HFFc6 (cell line): ENCODE results near the gene DLG1. TPM values are rescaled to one million over a fixed set of nuclear protein-coding genes. Genes with fewer than 3 reads are reported as not detected.
A peak's percentile ranks its signal among the peaks of the same experiment; 100 is the strongest.

ENCODE experiments used
- DNase-seq: peaks from one replicate; pipeline ENCODE4 v3.0.0-alpha.2; 2018
- H3K27ac Mint-ChIP-seq: 2 replicates; pipeline ENCODE4 v1.8.0; 2020; ENCODE audit warnings: mild to moderate bottlenecking, mixed read lengths
- H3K27me3 Mint-ChIP-seq: 2 replicates; pipeline ENCODE4 v1.8.0; 2021; ENCODE audit warnings: mild to moderate bottlenecking, moderate library complexity, mixed read lengths; ENCODE audit not compliant: insufficient read depth
- H3K36me3 Mint-ChIP-seq: 2 replicates; pipeline ENCODE4 v1.8.0; 2021; ENCODE audit warnings: low read depth, mixed read lengths
- H3K4me1 Mint-ChIP-seq: 2 replicates; pipeline ENCODE4 v1.8.0; 2020; ENCODE audit warnings: low read depth, mixed read lengths
- H3K4me3 Mint-ChIP-seq: 2 replicates; pipeline ENCODE4 v1.8.0; 2020; ENCODE audit warnings: mild to moderate bottlenecking, moderate library complexity, mixed read lengths
- H3K9me3 Mint-ChIP-seq: 2 replicates; pipeline ENCODE4 v1.8.0; 2020; ENCODE audit warnings: mild to moderate bottlenecking, mixed read lengths
- CTCF ChIP-seq: fragments of 200-600 bp; sonication (generic); IDR thresholded peaks from 2 replicates; pipeline ENCODE4 v1.5.0; 2021; ENCODE audit warnings: antibody characterized with exemption, mild to moderate bottlenecking
- total RNA-seq, 6 experiments: library from RNA; stranded (reverse); fragmentation: NEBNext Ultra II Directional; extraction: Animal tissue kit (Norgen Biotek cat#: 25700); gene quantifications; 2 replicates in 1 of 6; 3 replicates in 5 of 6; pipeline ENCODE4 v1.2.3, GENCODE V29; 2021

The DLG1 gene
- total RNA-seq, 6 experiments from 2014 or later, result 64.8 to 82.5 (median 74.7) TPM

DNA sequence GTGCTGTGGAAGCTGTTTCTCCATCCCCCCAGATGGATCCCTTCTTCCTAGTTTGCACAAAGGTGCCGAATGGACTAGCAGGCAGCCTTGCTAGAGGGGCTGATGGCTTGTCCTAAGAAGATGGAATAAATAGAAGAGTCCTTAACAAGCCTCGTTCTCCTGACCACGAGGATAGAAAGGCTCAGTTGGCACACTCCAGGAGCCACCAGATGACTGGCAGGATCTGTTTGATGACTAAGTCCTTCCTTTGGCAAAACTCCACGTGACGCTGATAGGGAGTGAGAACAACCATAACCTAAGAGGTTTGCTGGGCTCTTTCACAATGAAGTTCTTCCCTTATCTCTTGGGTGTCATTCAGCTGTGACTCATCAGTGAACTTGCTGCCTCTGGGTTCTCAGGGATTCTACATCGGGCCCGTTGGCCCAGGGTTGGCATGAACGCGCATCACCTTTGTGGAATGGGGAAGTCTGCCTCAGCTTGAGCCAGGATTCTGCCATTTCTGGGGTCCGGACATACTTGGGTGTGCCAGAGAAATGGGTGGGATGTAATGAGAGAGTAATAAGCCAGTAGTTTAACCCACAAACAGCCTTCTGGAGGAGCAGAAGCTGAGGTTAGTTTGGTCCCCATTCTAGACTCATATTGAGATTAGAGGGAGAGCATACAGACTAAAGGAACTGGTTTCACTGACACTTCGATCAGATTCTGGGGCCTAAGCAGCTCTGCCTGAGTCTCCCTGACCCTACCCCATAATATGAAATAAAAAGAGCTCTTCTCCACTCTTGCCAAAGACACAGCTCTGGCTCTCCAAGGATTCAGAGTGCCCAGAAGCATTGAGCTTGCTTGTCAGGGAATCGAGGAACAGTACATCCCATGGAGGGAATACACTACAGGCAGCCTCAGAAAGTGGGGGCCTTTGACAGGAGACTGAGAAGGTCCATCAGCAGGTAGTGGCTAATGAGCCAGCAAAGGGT, 266.8 kb downstream of the DLG1 start:
- H3K36me3 Mint-ChIP-seq, result no peaks in the 10 kb centered on the region
- DNase-seq, result peak; percentile 99
- H3K9me3 Mint-ChIP-seq, result no peaks in the 10 kb centered on the region
- H3K4me1 Mint-ChIP-seq, result peaks cover 20% of the 10 kb centered on the region
- peaks cover 8% of the 10 kb centered on the region for H3K27me3 Mint-ChIP-seq
- no peak for TF ChIP-seq CTCF
- peak overlapping the region; percentile 91 for H3K27ac Mint-ChIP-seq
- peak overlapping the region; percentile 46 for H3K4me3 Mint-ChIP-seq

GRCh38 chr3:197030379-197031314, 267.8 kb downstream of the DLG1 start:
- Mint-ChIP-seq H3K9me3 (no peaks in the 10 kb centered on the region), H3K27ac (peak overlapping the region; percentile 91), H3K36me3 (no peaks in the 10 kb centered on the region), H3K4me1 (peaks cover 20% of the 10 kb centered on the region), H3K4me3 (peak overlapping the region; percentile 43; the same call in 1 of the 2 replicates), H3K27me3 (peaks cover 10% of the 10 kb centered on the region)
- no peak for TF ChIP-seq CTCF
- DNase-seq, result no peak

DNA sequence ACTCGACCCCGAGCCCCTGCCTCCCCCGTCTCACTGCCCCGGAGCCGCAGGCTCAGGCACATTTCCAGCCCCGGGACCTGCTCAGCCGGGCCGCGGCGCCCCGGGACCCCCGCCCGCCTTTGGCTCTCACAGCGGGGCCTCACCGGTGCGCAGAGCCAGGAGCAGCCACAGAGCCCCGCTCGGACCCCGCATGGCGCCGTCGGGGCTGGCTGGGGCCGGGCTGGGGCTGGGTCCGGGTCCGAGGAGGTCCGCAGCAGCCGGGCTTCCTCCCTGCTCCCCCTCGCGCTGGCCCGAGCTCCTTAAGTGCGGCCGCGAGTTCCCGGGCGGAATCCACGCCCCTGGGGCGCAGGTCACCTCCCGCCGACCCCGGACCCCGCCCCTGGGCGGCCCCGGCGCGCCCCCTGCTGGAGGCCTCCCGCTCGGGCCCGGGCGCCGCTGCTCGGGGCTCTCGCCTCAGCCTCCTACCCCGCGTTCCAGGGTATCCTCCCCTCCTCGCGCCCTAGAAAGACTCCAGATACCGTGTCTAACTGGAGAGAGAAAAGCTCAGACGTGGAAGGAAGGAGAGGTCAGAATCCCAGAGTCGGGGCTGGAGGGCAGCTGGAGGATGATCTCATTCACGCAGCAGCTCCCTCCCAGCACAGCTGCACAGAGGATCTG, 268.8 kb downstream of the DLG1 start, which contains the start of gene MELTF:
Gene MELTF, minus strand, starts transcription at position 307 of the 657 bp plus-strand sequence. Its CDS starts 115 bp downstream, at position 192.
- Mint-ChIP-seq H3K4me3 (peak within 1 kb of the TSS; percentile 66), H3K9me3 (no peaks in the 10 kb centered on the region), H3K27ac (peak within 1 kb of the TSS; percentile 76), H3K4me1 (peaks cover 20% of the 10 kb centered on the region), H3K36me3 (no peaks in the 10 kb centered on the region), H3K27me3 (peaks cover 13% of the 10 kb centered on the region)
- peak; percentile 91 for TF ChIP-seq CTCF
- no peak for DNase-seq

GRCh38 chr3:197028728-197029510, 269.5 kb downstream of the DLG1 start:
- DNase-seq, result no peak
- Mint-ChIP-seq H3K27ac (0 out of 2 replicates have a peak overlapping the region, but pooled peaks have one; percentile 40), H3K9me3 (no peaks in the 10 kb centered on the region), H3K36me3 (no peaks in the 10 kb centered on the region), H3K4me3 (peak overlapping the region; percentile 66), H3K27me3 (peaks cover 11% of the 10 kb centered on the region), H3K4me1 (peaks cover 20% of the 10 kb centered on the region)
- TF ChIP-seq CTCF, result no peak
